B cell (primary cell): Measurements from ENCODE around the gene ECE1. TPM values are rescaled to one million over a fixed set of nuclear protein-coding genes. Genes with fewer than 3 reads are reported as not detected.

Experiments used
- ATAC-seq: fragments of 200-7000 bp; cut with Tn5 transposase; one replicate; pipeline ENCODE4 v1.10.0; 2021; ENCODE audit warnings: low read depth, mild to moderate bottlenecking, moderate number of reproducible peaks, moderate library complexity
- CTCF ChIA-PET: fragments of 350-600 bp; sonication (Branson Sonifier 250); formaldehyde crosslinking; loops from one replicate; lab custom pipeline; 2021; ENCODE audit warnings: antibody characterized with exemption, inconsistent platforms; lab: Charles Lee
- POLR2A ChIA-PET: fragments of 350-600 bp; sonication (Branson Sonifier 250); formaldehyde crosslinking; loops from one replicate; lab custom pipeline; 2021; ENCODE audit warnings: antibody characterized with exemption; lab: Charles Lee
- DNase-seq: peaks from one replicate; pipeline ENCODE4 v3.0.0; 2013
- H2AFZ ChIP-seq: 2 replicates; pipeline ENCODE4 v1.6.1; 2012; ENCODE audit warnings: mild to moderate bottlenecking, low read depth, low read length; ENCODE audit not compliant: insufficient read depth, poor library complexity, severe bottlenecking
- H3K27ac ChIP-seq, 2 donors: 1 replicate in 1 of 2; 2 replicates in 1 of 2; pipeline ENCODE4 v1.5.1; 2012 to 2013; ENCODE audit warnings: low read length in 2 of 2, mild to moderate bottlenecking in 2 of 2, moderate library complexity in 1 of 2
- H3K27me3 ChIP-seq, 4 experiments: fragments of 200-600 bp in 1 of 4; sonication (generic) in 1 of 4; replicated peaks in 1 of 4; 1 replicate in 2 of 4; 2 replicates in 2 of 4; pipeline versions ENCODE4 v1.6.1 to v1.7.0; 2013 to 2016; ENCODE audit warnings: low read length in 3 of 4, mild to moderate bottlenecking in 2 of 4, mixed read lengths in 1 of 4, moderate library complexity in 1 of 4; ENCODE audit not compliant: insufficient read depth in 4 of 4, control insufficient read depth in 3 of 4; ENCODE audit errors: control extremely low read depth in 1 of 4
- H3K36me3 ChIP-seq, 2 experiments: replicated peaks in 1 of 2; 1 replicate in 1 of 2; 2 replicates in 1 of 2; pipeline versions ENCODE4 v1.6.1 to v1.7.1; 2013; ENCODE audit warnings: low read length in 1 of 2; ENCODE audit not compliant: insufficient read depth in 2 of 2, control insufficient read depth in 1 of 2; ENCODE audit errors: control extremely low read depth in 1 of 2, extremely low read depth in 1 of 2
- H3K4me1 ChIP-seq, 2 donors: fragments of 200-600 bp in 1 of 2; sonication (generic) in 1 of 2; 1 replicate in 1 of 2; 2 replicates in 1 of 2; pipeline versions ENCODE4 v1.5.1 to v1.6.1; 2013 to 2017; ENCODE audit warnings: low read length in 2 of 2; ENCODE audit not compliant: control insufficient read depth in 2 of 2, insufficient read depth in 2 of 2
- H3K4me2 ChIP-seq: replicated peaks from 2 replicates; pipeline ENCODE3; 2012; ENCODE audit warnings: mild to moderate bottlenecking, low read depth, low read length; ENCODE audit not compliant: poor library complexity, severe bottlenecking
- H3K4me3 ChIP-seq, 5 experiments: fragments of 200-600 bp in 1 of 5; sonication (generic) in 1 of 5; 1 replicate in 3 of 5; 2 replicates in 2 of 5; pipeline versions ENCODE4 v1.5.1 to v1.7.0; 2011 to 2016; ENCODE audit warnings: low read length in 4 of 5, mild to moderate bottlenecking in 4 of 5, low read depth in 2 of 5, control low read depth in 1 of 5, moderate library complexity in 1 of 5; ENCODE audit not compliant: insufficient read depth in 1 of 5; ENCODE audit errors: control extremely low read depth in 1 of 5, extremely low read depth in 1 of 5
- H3K79me2 ChIP-seq: fragments of 200-600 bp; sonication (generic); one replicate; pipeline ENCODE4 v1.6.0; 2016; ENCODE audit warnings: low read length; ENCODE audit not compliant: control insufficient read depth, insufficient read depth
- H3K9ac ChIP-seq: fragments of 200-600 bp; sonication (generic); 2 replicates; pipeline ENCODE4 v1.6.1; 2017; ENCODE audit warnings: mild to moderate bottlenecking, low read length, moderate library complexity
- H3K9me3 ChIP-seq, 3 donors: one replicate each; pipeline versions ENCODE4 v1.6.1 to v1.7.1; 2013; ENCODE audit warnings: low read length in 2 of 3; ENCODE audit not compliant: control insufficient read depth in 2 of 3, insufficient read depth in 1 of 3; ENCODE audit errors: control extremely low read depth in 1 of 3
- H4K20me1 ChIP-seq: 2 replicates; pipeline ENCODE4 v1.6.0; 2012; ENCODE audit warnings: mild to moderate bottlenecking, low read length; ENCODE audit not compliant: insufficient read depth, control insufficient read depth, poor library complexity, severe bottlenecking
- H3K27ac Mint-ChIP-seq: one replicate; pipeline ENCODE4 v1.8.0; 2021; ENCODE audit warnings: mixed read lengths
- H3K27me3 Mint-ChIP-seq: one replicate; pipeline ENCODE4 v1.8.0; 2021; ENCODE audit warnings: mixed read lengths
- H3K4me1 Mint-ChIP-seq: one replicate; pipeline ENCODE4 v1.8.0; 2021; ENCODE audit warnings: mixed read lengths
- H3K4me3 Mint-ChIP-seq: one replicate; pipeline ENCODE4 v1.8.0; 2021; ENCODE audit warnings: mixed read lengths
- H3K9me3 Mint-ChIP-seq: one replicate; pipeline ENCODE4 v1.8.0; 2022; ENCODE audit warnings: mixed read lengths; ENCODE audit not compliant: insufficient read depth
- CTCF ChIP-seq: fragments of 200-600 bp; IDR thresholded peaks from one replicate; pipeline ENCODE4 v1.8.0; 2022; ENCODE audit warnings: antibody characterized with exemption, mild to moderate bottlenecking
- EZH2 ChIP-seq: IDR thresholded peaks from 2 replicates; pipeline ENCODE4 v1.6.1; 2012; ENCODE audit warnings: borderline replicate concordance, low read depth, mild to moderate bottlenecking, moderate library complexity, low read length; ENCODE audit not compliant: insufficient read depth, poor library complexity, severe bottlenecking
- WGBS: methylation state at CpG from one replicate; pipeline ENCODE4 v1.1.5; 2013; ENCODE audit warnings: missing lambda C conversion rate; ENCODE audit not compliant: insufficient coverage; 5-methylcytosine and 5-hydroxymethylcytosine counted together
- intact Hi-C: fragments of 100-400 bp; cut with micrococcal nuclease; formaldehyde crosslinking; loops from one replicate; pipeline ENCODE4 v1.10.0; 2022
- polyA plus RNA-seq: library from polyadenylated mRNA; depleted of rRNA; stranded (reverse); fragments of >200 nt; gene quantifications from 2 replicates; pipeline ENCODE4 v1.2.3, GENCODE V29; 2012
- total RNA-seq, 2 donors: library from RNA; stranded (reverse); fragments of 120-200 nt in 1 of 2; gene quantifications; 1 replicate in 1 of 2; 2 replicates in 1 of 2; pipeline versions ENCODE4 v1.2.3 to v1.2.4, GENCODE V29; 2013 to 2022

The ECE1 gene
- total and polyA plus RNA-seq, 2 donors (not counting 1 experiment from before 2014, with no cell fraction given) = 46.7 to 133 TPM

DNA sequence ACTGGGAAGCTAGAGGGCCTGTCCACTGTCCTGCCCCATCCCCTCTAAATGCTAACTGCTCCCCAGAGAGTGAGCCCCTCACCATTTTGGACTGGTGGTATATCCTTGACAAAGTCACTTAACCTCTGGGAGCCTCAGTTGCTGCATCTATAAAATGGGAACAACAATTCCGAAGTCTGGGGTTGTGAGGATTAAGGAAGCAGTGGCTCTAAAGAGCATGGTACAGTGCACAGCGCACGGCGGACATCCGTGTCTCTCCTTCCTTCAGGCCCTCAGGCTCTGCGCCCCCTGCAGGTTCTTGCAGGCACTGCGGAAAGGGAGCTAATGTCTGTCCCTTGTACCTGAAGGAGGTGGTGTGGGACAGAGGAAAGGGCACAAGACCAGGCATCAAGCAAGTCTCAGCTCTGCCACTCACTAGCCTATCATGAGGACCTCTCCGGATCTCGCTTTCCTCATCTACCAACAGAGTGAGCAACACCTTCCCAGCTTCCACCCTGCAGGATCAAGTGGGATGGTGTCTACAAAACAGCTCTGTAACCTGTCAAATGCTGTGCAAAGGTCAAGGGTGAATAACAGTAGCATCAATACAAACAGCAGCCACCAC lies 20.1 kb downstream of the ECE1 start:
- Mint-ChIP-seq H3K27ac (peak overlapping the region; percentile 51), H3K4me3 (no peak overlapping the region), H3K27me3 (no peaks in the 10 kb centered on the region), H3K4me1 (peaks cover 10% of the 10 kb centered on the region), H3K9me3 (no peaks in the 10 kb centered on the region)
- 76% methylated on average over 6 of the region's 9 CpGs for WGBS
- ChIA-PET CTCF (interaction anchor here (0.6 to 7.6 kb wide), 42 partner anchors 9 to 738 kb away, joined by 3 to 168 read pairs (median 7); partner anchors contain the start of gene ECE1), POLR2A (interaction anchor here (0.5 to 3.9 kb wide), 6 partner anchors 11 to 81 kb away, joined by 3 to 17 read pairs (median 4); partner anchors contain the start of gene ECE1)
- Histone ChIP-seq H3K4me3 (no peak overlapping the region), H3K9ac (no peak overlapping the region), H3K4me2 (no peak overlapping the region), H4K20me1 (peaks cover 21% of the 10 kb centered on the region), H3K36me3 (peaks cover 13 to 87% of the 10 kb centered on the region in 2 experiments), H3K9me3 (no peaks in the 10 kb centered on the region), H3K27me3 (no peaks in the 10 kb centered on the region), H3K27ac (no peak overlapping the region), H3K79me2 (peaks cover 23% of the 10 kb centered on the region), H3K4me1 (peaks cover 0 to 7% of the 10 kb centered on the region in 2 donors), H2AFZ (no peak overlapping the region)
- peak; percentile 92 for ATAC-seq
- DNase-seq = peak; percentile 85
- TF ChIP-seq CTCF (peak; percentile 97), EZH2 (no peak)
- intact Hi-C loops = loop anchor here (1.0 kb wide), 4 partner anchors 15 to 98 kb away; no protein-coding TSS in a partner anchor
